ENCODE data around the gene PDLIM1. TPM values are rescaled to one million over a fixed set of nuclear protein-coding genes. Genes with fewer than 3 reads are reported as not detected.

Gene PDLIM1
- total and polyA plus RNA-seq, 2 of the 13 experiments (the other 11 are each of a cell fraction or from before 2014, with no cell fraction given), result 119 to 123 TPM

- TF ChIP-seq SIX1 (CRISPR knock-in tag; IDR thresholded peaks at IDR 0.05; ENCODE audit: borderline replicate concordance) (no peak), RORA (CRISPR knock-in tag; IDR thresholded peaks at IDR 0.05) (no peak), KLF16 (CRISPR knock-in tag; IDR thresholded peaks at IDR 0.05) (no peak), ATF2 (CRISPR knock-in tag; IDR thresholded peaks at IDR 0.05) (no peak), NFIB (CRISPR knock-in tag; IDR thresholded peaks at IDR 0.05; ENCODE audit: borderline replicate concordance) (no peak), REST (IDR thresholded peaks at IDR 0.05; ENCODE audit: borderline replicate concordance in 1 of 2, low read depth in 1 of 2, low read length in 2 of 2) (no peak; a peak in 1 of 4 replicates), CENPX (CRISPR knock-in tag; IDR thresholded peaks at IDR 0.05) (no peak), ZBTB37 (CRISPR knock-in tag; IDR thresholded peaks at IDR 0.05) (no peak), ZNF878 (CRISPR knock-in tag; IDR thresholded peaks at IDR 0.05) (peak; percentile 55; the same call in 1 of the 2 replicates), LBX2 (CRISPR knock-in tag; IDR thresholded peaks at IDR 0.05; ENCODE audit: borderline replicate concordance) (peak; percentile 33; the same call in 1 of the 2 replicates), CEBPG (CRISPR knock-in tag; IDR thresholded peaks at IDR 0.05) (no peak), NCOA5 (CRISPR knock-in tag; IDR thresholded peaks at IDR 0.05) (no peak), PAXIP1 (CRISPR knock-in tag; conservative IDR thresholded peaks at IDR 0.05) (no peak), MTA3 (CRISPR knock-in tag; IDR thresholded peaks at IDR 0.05) (no peak), ZNF343 (CRISPR knock-in tag; IDR thresholded peaks at IDR 0.05) (0 out of 2 replicates have a peak, but pooled peaks have one; percentile 36), SMARCE1 (IDR thresholded peaks at IDR 0.05; ENCODE audit: borderline replicate concordance) (no peak)
Measured at GRCh38 chr10:95290461-95291364, at the start of gene PDLIM1 (continued).
